Hematopoietic multipotent progenitor cell treated with erythropoietin and hydrocortisone succinate and interleukin-3 and kit ligand, for 8 days (in vitro differentiated cells): ENCODE results near the gene GSTO1.

Experiments used
- DNase-seq: peaks from one replicate; pipeline ENCODE4 v3.0.0-alpha.2; 2015

Gene GSTO1

GRCh38 chr10:104279550-104280259 is 25.0 kb downstream of the GSTO1 start:
- DNase-seq = no peak

- no peak for DNase-seq
These were observed 27.0 kb downstream of the GSTO1 start for GRCh38 chr10:104281694-104282093.

GRCh38 chr10:104284846-104285245 is 30.2 kb downstream of the GSTO1 start:
- DNase-seq = no peak

GRCh38 chr10:104286939-104287338 is 32.2 kb downstream of the GSTO1 start:
- DNase-seq = no peak

- no peak for DNase-seq
These were observed 33.7 kb downstream of the GSTO1 start for GRCh38 chr10:104288355-104288754.

- DNase-seq = peak; percentile 89
These were observed 36.8 kb downstream of the GSTO1 start for GRCh38 chr10:104291439-104291951.

- no peak for DNase-seq
These were observed 38.3 kb downstream of the GSTO1 start for GRCh38 chr10:104293011-104293410.

GRCh38 chr10:104293781-104294321 is 39.2 kb downstream of the GSTO1 start:
- DNase-seq = no peak

GRCh38 chr10:104296687-104297436 is 42.2 kb downstream of the GSTO1 start:
- DNase-seq = no peak

GRCh38 chr10:104297697-104298660 is 43.3 kb downstream of the GSTO1 start:
- DNase-seq = peak; percentile 26

- no peak for DNase-seq
These were observed 44.6 kb downstream of the GSTO1 start for GRCh38 chr10:104299031-104299904.

- no peak for DNase-seq
These were observed 45.5 kb downstream of the GSTO1 start for GRCh38 chr10:104300002-104300735.

GRCh38 chr10:104300736-104301292 is 46.1 kb downstream of the GSTO1 start:
- DNase-seq = no peak

GRCh38 chr10:104301907-104302690 is 47.4 kb downstream of the GSTO1 start:
- no peak for DNase-seq

GRCh38 chr10:104303594-104304355 is 49.1 kb downstream of the GSTO1 start:
- DNase-seq = no peak

GRCh38 chr10:104304356-104304745 is 49.7 kb downstream of the GSTO1 start:
- no peak for DNase-seq

- no peak for DNase-seq
These were observed 50.2 kb downstream of the GSTO1 start for GRCh38 chr10:104304927-104305326.

- no peak for DNase-seq
These were observed 52.2 kb downstream of the GSTO1 start for GRCh38 chr10:104306897-104307296.
